CD4-positive, alpha-beta memory T cell (primary cell): ENCODE results near the gene HAT1. TPM values are rescaled to one million over a fixed set of nuclear protein-coding genes. Genes with fewer than 3 reads are reported as not detected.
A peak's percentile ranks its signal among the peaks of the same experiment; 100 is the strongest.

Source experiments
- CTCF ChIA-PET: fragments of 350-600 bp; sonication (Branson Sonifier 250); formaldehyde crosslinking; loops from one replicate; lab custom pipeline; 2021; ENCODE audit warnings: inconsistent platforms; ENCODE audit not compliant: partially characterized antibody; lab: Charles Lee
- POLR2A ChIA-PET: fragments of 350-600 bp; sonication (Branson Sonifier 250); formaldehyde crosslinking; loops from one replicate; lab custom pipeline; 2021; ENCODE audit not compliant: partially characterized antibody; lab: Charles Lee
- DNase-seq, 5 donors: peaks; one replicate each; pipeline versions ENCODE4 v3.0.0 to v3.0.0-alpha.2; 2020 to 2022; ENCODE audit warnings: mixed read lengths in 1 of 5
- H3K27ac ChIP-seq: one replicate; pipeline ENCODE4 v1.7.0; 2013; ENCODE audit warnings: low read depth, low read length
- H3K27me3 ChIP-seq: 2 replicates; pipeline ENCODE4 v1.7.0; 2013; ENCODE audit warnings: mild to moderate bottlenecking, low read length, moderate library complexity; ENCODE audit not compliant: insufficient read depth
- H3K36me3 ChIP-seq: 2 replicates; pipeline ENCODE4 v1.7.0; 2013; ENCODE audit warnings: mild to moderate bottlenecking, low read length, moderate library complexity; ENCODE audit not compliant: insufficient read depth
- H3K4me1 ChIP-seq: 2 replicates; pipeline ENCODE4 v1.7.0; 2013; ENCODE audit warnings: mild to moderate bottlenecking, low read length, moderate library complexity; ENCODE audit not compliant: insufficient read depth
- H3K4me3 ChIP-seq, 2 donors: one replicate each; pipeline ENCODE4 v1.7.0; 2013; ENCODE audit warnings: low read length in 2 of 2, mild to moderate bottlenecking in 1 of 2
- H3K9me3 ChIP-seq, 2 donors: one replicate each; pipeline ENCODE4 v1.7.0; 2013; ENCODE audit warnings: low read length in 2 of 2, control low read depth in 1 of 2; ENCODE audit not compliant: control insufficient read depth in 1 of 2
- H3K27ac Mint-ChIP-seq, 7 donors: one replicate each; pipeline ENCODE4 v1.8.0; 2020 to 2021; ENCODE audit warnings: mixed read lengths in 7 of 7, mild to moderate bottlenecking in 6 of 7, inconsistent platforms in 3 of 7, moderate library complexity in 3 of 7
- H3K27me3 Mint-ChIP-seq, 2 donors: one replicate each; pipeline ENCODE4 v1.8.0; 2020 to 2021; ENCODE audit warnings: mixed read lengths in 2 of 2
- H3K36me3 Mint-ChIP-seq, 2 donors: one replicate each; pipeline ENCODE4 v1.8.0; 2020 to 2021; ENCODE audit warnings: mixed read lengths in 2 of 2, inconsistent platforms in 1 of 2, mild to moderate bottlenecking in 1 of 2
- H3K4me1 Mint-ChIP-seq, 4 donors: one replicate each; pipeline ENCODE4 v1.8.0; 2020 to 2021; ENCODE audit warnings: mixed read lengths in 4 of 4, mild to moderate bottlenecking in 1 of 4
- H3K4me3 Mint-ChIP-seq, 8 donors: one replicate each; pipeline ENCODE4 v1.8.0; 2020 to 2021; ENCODE audit warnings: mixed read lengths in 8 of 8, mild to moderate bottlenecking in 7 of 8, moderate library complexity in 6 of 8, inconsistent platforms in 3 of 8
- H3K9me3 Mint-ChIP-seq, 8 donors: one replicate each; pipeline ENCODE4 v1.8.0; 2020 to 2021; ENCODE audit warnings: mixed read lengths in 8 of 8, mild to moderate bottlenecking in 5 of 8, inconsistent platforms in 3 of 8, moderate library complexity in 1 of 8
- intact Hi-C: fragments of 100-400 bp; cut with micrococcal nuclease; formaldehyde crosslinking; loops from one replicate; pipeline ENCODE4 v1.15.1; 2023
- polyA plus RNA-seq, 2 donors: library from polyadenylated mRNA; unstranded; fragments of 300-500 nt; fragmentation: Illumina TruSeq; gene quantifications; one replicate each; pipeline ENCODE4 v1.2.3, GENCODE V29; 2021
- total RNA-seq, 2 experiments: library from RNA; stranded (reverse); gene quantifications; one replicate each; pipeline ENCODE4 v1.2.3, GENCODE V29; 2021

The HAT1 gene
- total and polyA plus RNA-seq, 4 experiments from 2014 or later = 22.6 to 75.2 (median 46.8) TPM

GRCh38 chr2:171999604-172000469 lies 77.6 kb downstream of the HAT1 start, which contains the start of gene METAP1D:
TSS of gene METAP1D (plus strand) at chr2:171999953. CDS start at chr2:171999970, 17 bp downstream.
- H3K27ac Mint-ChIP-seq = peak within 1 kb of the TSS; percentile 47 to 95 (median 93)
- H3K4me3 ChIP-seq = peak within 1 kb of the TSS; percentile 67 to 88
- H3K9me3 Mint-ChIP-seq = peaks cover 0 to 2% (median 0%) of the 10 kb centered on the region in 8 donors
- peaks cover 12% of the 10 kb centered on the region for H3K4me1 ChIP-seq
- intact Hi-C loops = loop anchor here (1.0 to 10.0 kb wide), 3 partner anchors 78 to 106 kb away; partner anchors contain the start of genes DLX2, HAT1 and SLC25A12
- DNase-seq = peak; percentile 78 to 85 (median 83)
- H3K9me3 ChIP-seq = no peaks in the 10 kb centered on the region
- H3K36me3 Mint-ChIP-seq = no peaks in the 10 kb centered on the region
- POLR2A ChIA-PET = interaction anchor here (0.6 to 1.7 kb wide), 6 partner anchors 14 to 462 kb away, joined by 3 to 7 read pairs (median 3); partner anchors contain the start of genes DLX2 and HAT1
- no peaks in the 10 kb centered on the region for H3K36me3 ChIP-seq
- peaks cover under 1 to 6% of the 10 kb centered on the region in 2 donors for H3K27me3 Mint-ChIP-seq
- no peaks in the 10 kb centered on the region for H3K27me3 ChIP-seq
- peaks cover 8 to 20% (median 14%) of the 10 kb centered on the region in 4 donors for H3K4me1 Mint-ChIP-seq
- H3K4me3 Mint-ChIP-seq = peak within 1 kb of the TSS; percentile 88 to 98 (median 93)
- CTCF ChIA-PET = interaction anchor here (0.9 kb wide), 1 partner anchor 9 kb away, joined by 3 read pairs; no protein-coding TSS in a partner anchor
- H3K27ac ChIP-seq = peak within 1 kb of the TSS; percentile 34

GRCh38 chr2:172000696-172001361 lies 78.6 kb downstream of the HAT1 start:
- ChIA-PET POLR2A (interaction anchor here (1.0 to 1.7 kb wide), 4 partner anchors 13 to 461 kb away, joined by 3 to 7 read pairs (median 4); partner anchors contain the start of gene HAT1), CTCF (no interaction called here)
- H3K4me1 Mint-ChIP-seq = peaks cover 8 to 20% (median 14%) of the 10 kb centered on the region in 4 donors
- peaks cover 12% of the 10 kb centered on the region for H3K4me1 ChIP-seq
- no peaks in the 10 kb centered on the region for H3K27me3 ChIP-seq
- peak overlapping the region; percentile 88 to 98 (median 93) for H3K4me3 Mint-ChIP-seq
- no peaks in the 10 kb centered on the region for H3K36me3 ChIP-seq
- H3K27me3 Mint-ChIP-seq = no peaks in the 10 kb centered on the region
- H3K4me3 ChIP-seq = no peak overlapping the region
- DNase-seq = no peak
- H3K27ac Mint-ChIP-seq = peak overlapping the region in 3 of 7 donors; percentile 74 to 93 (median 93)
- intact Hi-C loops = no loop called here
- H3K9me3 ChIP-seq = no peaks in the 10 kb centered on the region
- peaks cover 0 to 2% (median 0%) of the 10 kb centered on the region in 8 donors for H3K9me3 Mint-ChIP-seq
- H3K27ac ChIP-seq = no peak overlapping the region
- no peaks in the 10 kb centered on the region for H3K36me3 Mint-ChIP-seq

DNA sequence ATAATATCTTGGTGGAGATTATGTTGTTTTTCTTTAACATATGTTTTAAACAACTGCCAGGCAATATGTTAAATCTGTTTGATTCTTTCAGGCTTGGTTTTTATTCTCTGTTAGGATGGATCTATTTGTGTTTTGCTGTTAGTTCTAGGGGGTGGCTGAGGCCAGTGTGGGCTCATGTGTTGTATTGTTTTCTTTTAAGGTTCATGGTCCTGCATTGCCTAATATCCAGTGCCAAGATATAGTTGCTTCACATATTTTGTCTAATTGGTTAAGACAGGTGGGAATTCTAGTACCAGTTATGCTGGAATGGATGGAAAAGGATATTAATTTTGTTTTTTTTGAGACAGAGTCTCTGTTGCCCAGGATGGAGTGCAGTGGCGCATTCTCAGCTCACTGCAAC lies 85.1 kb downstream of the HAT1 start:
- ChIA-PET POLR2A (no interaction called here), CTCF (no interaction called here)
- intact Hi-C loops = no loop called here
- H3K27me3 ChIP-seq = no peaks in the 10 kb centered on the region
- H3K36me3 ChIP-seq = no peaks in the 10 kb centered on the region
- H3K4me3 ChIP-seq = no peak overlapping the region
- no peak overlapping the region for H3K27ac Mint-ChIP-seq
- no peak for DNase-seq
- H3K4me1 Mint-ChIP-seq = peaks cover 14 to 19% (median 18%) of the 10 kb centered on the region in 4 donors
- no peaks in the 10 kb centered on the region for H3K27me3 Mint-ChIP-seq
- H3K4me1 ChIP-seq = peaks cover 14% of the 10 kb centered on the region
- H3K36me3 Mint-ChIP-seq = peaks cover 0 to 11% of the 10 kb centered on the region in 2 donors
- no peak overlapping the region for H3K27ac ChIP-seq
- H3K4me3 Mint-ChIP-seq = no peak overlapping the region
- H3K9me3 ChIP-seq = no peaks in the 10 kb centered on the region
- peaks cover 0 to 2% (median 0%) of the 10 kb centered on the region in 8 donors for H3K9me3 Mint-ChIP-seq

DNA sequence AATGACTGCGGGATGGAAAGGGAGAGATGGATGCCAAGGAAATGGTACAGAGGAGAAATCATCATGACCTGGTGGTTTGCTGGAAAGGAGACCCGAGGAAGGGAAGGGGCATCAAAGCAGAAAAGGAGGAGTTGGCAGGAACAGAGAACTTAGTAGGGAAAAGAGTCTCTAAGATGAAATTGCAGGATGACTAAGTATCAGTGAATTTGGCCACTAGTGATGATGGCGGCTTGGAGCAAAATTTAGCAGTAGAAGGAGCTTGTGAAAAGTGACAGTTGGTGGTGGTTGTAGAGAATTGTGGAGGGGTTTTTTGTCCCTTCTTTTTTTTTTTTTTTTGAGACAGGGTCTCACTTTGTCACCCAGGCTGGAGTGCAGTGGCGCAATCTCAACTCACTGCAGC lies 87.6 kb downstream of the HAT1 start:
- Mint-ChIP-seq H3K9me3 (peaks cover 0 to 2% (median 0%) of the 10 kb centered on the region in 8 donors), H3K36me3 (peaks cover 0 to 16% of the 10 kb centered on the region in 2 donors), H3K27me3 (no peaks in the 10 kb centered on the region), H3K4me1 (peaks cover 18 to 25% (median 22%) of the 10 kb centered on the region in 4 donors), H3K4me3 (no peak overlapping the region), H3K27ac (no peak overlapping the region)
- Histone ChIP-seq H3K4me3 (no peak overlapping the region), H3K36me3 (no peaks in the 10 kb centered on the region), H3K9me3 (no peaks in the 10 kb centered on the region), H3K27me3 (no peaks in the 10 kb centered on the region), H3K27ac (no peak overlapping the region), H3K4me1 (peaks cover 20% of the 10 kb centered on the region)
- intact Hi-C loops = no loop called here
- ChIA-PET CTCF (no interaction called here), POLR2A (no interaction called here)
- DNase-seq = no peak

DNA sequence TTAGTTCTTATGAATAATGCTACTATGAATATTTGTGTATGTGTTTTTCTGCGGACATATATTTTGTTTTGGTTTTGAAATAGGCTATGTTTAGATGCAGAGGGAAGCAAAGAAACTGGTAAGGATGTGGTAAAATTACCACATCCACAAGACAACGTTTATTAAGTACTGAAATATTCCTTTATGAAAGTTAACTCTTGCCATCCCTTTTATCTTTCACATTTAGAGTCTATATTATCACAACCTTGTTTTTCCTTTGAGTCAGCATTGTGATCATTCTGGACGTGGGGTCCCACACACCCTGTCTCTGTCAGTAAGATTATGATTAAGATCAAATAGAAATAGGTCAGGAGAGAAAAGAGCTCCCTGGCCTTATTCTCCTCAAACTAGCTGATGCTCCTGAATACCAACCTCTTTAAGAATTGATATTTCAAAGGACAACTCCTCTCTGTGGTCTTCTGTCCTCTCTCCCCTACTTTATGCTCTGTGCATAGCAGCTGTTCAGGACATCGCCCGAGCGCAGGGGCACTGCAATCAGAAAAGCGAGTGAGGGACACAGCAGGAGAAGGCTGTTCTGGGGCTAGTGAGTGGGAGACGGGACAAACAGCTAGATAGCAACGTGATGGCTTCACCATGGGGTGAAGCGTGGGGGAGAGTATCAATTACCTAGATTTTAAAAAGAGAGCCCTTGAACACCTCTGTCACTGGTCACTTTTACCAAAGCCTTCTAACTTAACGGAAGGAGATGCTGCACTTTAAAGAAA lies 89.7 kb downstream of the HAT1 start:
- CTCF ChIA-PET = interaction anchor here (0.6 kb wide), 1 partner anchor 95 kb away, joined by 3 read pairs; no protein-coding TSS in a partner anchor
- H3K27me3 ChIP-seq = no peaks in the 10 kb centered on the region
- H3K27ac Mint-ChIP-seq = no peak overlapping the region
- no peaks in the 10 kb centered on the region for H3K36me3 ChIP-seq
- H3K4me1 Mint-ChIP-seq = peaks cover 18 to 25% (median 22%) of the 10 kb centered on the region in 4 donors
- no peaks in the 10 kb centered on the region for H3K9me3 ChIP-seq
- peaks cover 0 to 20% of the 10 kb centered on the region in 2 donors for H3K36me3 Mint-ChIP-seq
- intact Hi-C loops = no loop called here
- POLR2A ChIA-PET = no interaction called here
- peak in 3 of 5 donors; percentile 18 to 39 (median 24) for DNase-seq
- peaks cover 0 to 1% (median 0%) of the 10 kb centered on the region in 8 donors for H3K9me3 Mint-ChIP-seq
- H3K4me3 ChIP-seq = no peak overlapping the region
- H3K27me3 Mint-ChIP-seq = no peaks in the 10 kb centered on the region
- H3K4me3 Mint-ChIP-seq = peak overlapping the region in 6 of 8 donors; percentile 10 to 73 (median 56)
- H3K4me1 ChIP-seq = peaks cover 20% of the 10 kb centered on the region
- no peak overlapping the region for H3K27ac ChIP-seq

- Mint-ChIP-seq H3K9me3 (no peaks in the 10 kb centered on the region), H3K4me1 (peaks cover 18 to 25% (median 22%) of the 10 kb centered on the region in 4 donors), H3K4me3 (peak overlapping the region in 1 of 8 donors; percentile 19), H3K36me3 (peaks cover 0 to 14% of the 10 kb centered on the region in 2 donors), H3K27me3 (no peaks in the 10 kb centered on the region), H3K27ac (peak overlapping the region in 1 of 7 donors; percentile 28)
- Histone ChIP-seq H3K27me3 (no peaks in the 10 kb centered on the region), H3K9me3 (no peaks in the 10 kb centered on the region), H3K4me3 (no peak overlapping the region), H3K36me3 (no peaks in the 10 kb centered on the region), H3K4me1 (peaks cover 20% of the 10 kb centered on the region), H3K27ac (no peak overlapping the region)
- CTCF ChIA-PET = interaction anchor here (0.6 kb wide), 1 partner anchor 94 kb away, joined by 3 read pairs; no protein-coding TSS in a partner anchor
- intact Hi-C loops = no loop called here
- POLR2A ChIA-PET = interaction anchor here (1.1 kb wide), 1 partner anchor 13 kb away, joined by 3 read pairs; the partner anchor contains the start of gene METAP1D
- DNase-seq = no peak
Observed at GRCh38 chr2:172012677-172013391, 90.6 kb downstream of the HAT1 start.
